SK-N-MC (cell line): ENCODE data around the gene TINAG.

Experiments
- EZH2 ChIP-seq: fragments of 200-600 bp; sonication (generic); IDR thresholded peaks from one replicate; pipeline ENCODE4 v1.6.1; 2017; ENCODE audit warnings: antibody characterized with exemption
- FOXP2 ChIP-seq: optimal IDR thresholded peaks from 2 replicates; pipeline ENCODE3; 2011; ENCODE audit warnings: mild to moderate bottlenecking, moderate library complexity; ENCODE audit not compliant: insufficient read depth; ENCODE audit errors: extremely low read length, control extremely low read depth
- POLR2AphosphoS5 ChIP-seq: IDR thresholded peaks from 2 replicates; pipeline ENCODE4 v1.6.1; 2012; ENCODE audit warnings: mild to moderate bottlenecking, low read depth, low read length, borderline replicate concordance

- no peak for TF ChIP-seq EZH2
- TF ChIP-seq POLR2AphosphoS5, result no peak
- TF ChIP-seq FOXP2, result no peak
These were observed 40.4 kb upstream of the TINAG start for GRCh38 chr6:54267798-54268197.
